Hepatocyte (in vitro differentiated cells): ENCODE results near the gene PCDHB16.

Source experiments
- EZH2 ChIP-seq: fragments of 200-600 bp; sonication (generic); IDR thresholded peaks from 2 replicates; pipeline ENCODE4 v1.6.1; 2016; ENCODE audit warnings: antibody characterized with exemption, mild to moderate bottlenecking, borderline replicate concordance
- EZH2phosphoT487 ChIP-seq: fragments of 200-600 bp; sonication (generic); IDR thresholded peaks from one replicate; pipeline ENCODE4 v1.6.1; 2018; ENCODE audit warnings: antibody characterized with exemption, mild to moderate bottlenecking, low read depth, moderate library complexity; ENCODE audit not compliant: unreplicated experiment, severe bottlenecking
- TF ChIP-seq, protein P1 (sequence below): fragments of 200-600 bp; sonication (generic); IDR thresholded peaks from 2 replicates; pipeline ENCODE4 v1.5.1; 2016; ENCODE audit warnings: antibody characterized with exemption, mild to moderate bottlenecking; ENCODE audit not compliant: poor library complexity

DNA sequence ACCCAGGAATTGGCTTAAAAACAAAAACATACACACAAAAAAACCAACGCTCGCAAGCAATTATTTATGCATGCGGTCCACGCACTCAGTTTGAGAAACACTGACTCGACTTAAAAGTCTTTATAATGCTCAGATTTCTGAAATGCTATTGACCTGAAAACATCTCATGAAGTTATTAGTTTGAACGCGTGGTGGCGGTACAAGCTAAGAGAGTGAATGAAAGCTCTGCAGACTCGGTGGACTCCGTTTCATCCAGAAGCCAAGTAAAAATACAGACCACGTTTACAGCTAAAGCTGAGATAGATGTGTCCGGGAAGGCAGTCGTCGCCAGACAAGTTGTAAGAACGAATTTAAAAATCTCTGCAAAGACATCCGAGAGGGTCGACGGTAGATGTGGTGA is 32.4 kb upstream of the PCDHB16 start, which contains the start of gene PCDHB6:
- TF ChIP-seq, protein P1, sequence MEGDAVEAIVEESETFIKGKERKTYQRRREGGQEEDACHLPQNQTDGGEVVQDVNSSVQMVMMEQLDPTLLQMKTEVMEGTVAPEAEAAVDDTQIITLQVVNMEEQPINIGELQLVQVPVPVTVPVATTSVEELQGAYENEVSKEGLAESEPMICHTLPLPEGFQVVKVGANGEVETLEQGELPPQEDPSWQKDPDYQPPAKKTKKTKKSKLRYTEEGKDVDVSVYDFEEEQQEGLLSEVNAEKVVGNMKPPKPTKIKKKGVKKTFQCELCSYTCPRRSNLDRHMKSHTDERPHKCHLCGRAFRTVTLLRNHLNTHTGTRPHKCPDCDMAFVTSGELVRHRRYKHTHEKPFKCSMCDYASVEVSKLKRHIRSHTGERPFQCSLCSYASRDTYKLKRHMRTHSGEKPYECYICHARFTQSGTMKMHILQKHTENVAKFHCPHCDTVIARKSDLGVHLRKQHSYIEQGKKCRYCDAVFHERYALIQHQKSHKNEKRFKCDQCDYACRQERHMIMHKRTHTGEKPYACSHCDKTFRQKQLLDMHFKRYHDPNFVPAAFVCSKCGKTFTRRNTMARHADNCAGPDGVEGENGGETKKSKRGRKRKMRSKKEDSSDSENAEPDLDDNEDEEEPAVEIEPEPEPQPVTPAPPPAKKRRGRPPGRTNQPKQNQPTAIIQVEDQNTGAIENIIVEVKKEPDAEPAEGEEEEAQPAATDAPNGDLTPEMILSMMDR = no peak
- no peak for TF ChIP-seq EZH2phosphoT487
- TF ChIP-seq EZH2 = no peak
